ENCODE results near the gene CUL3. TPM values are rescaled to one million over a fixed set of nuclear protein-coding genes. Genes with fewer than 3 reads are reported as not detected.

CUL3 gene
- total RNA-seq, 1 experiment from 2014 or later: 114 TPM

GRCh38 chr2:224577541-224577940 is 7.6 kb downstream of the CUL3 start:
- no peaks in the 10 kb centered on the region for H3K27me3 ChIP-seq (ENCODE audit: insufficient read depth, low read length)
- no peaks in the 10 kb centered on the region for H3K9me3 ChIP-seq (ENCODE audit: control insufficient read depth, low read depth, low read length)
- TF ChIP-seq CTCF (conservative IDR thresholded peaks at IDR 0.05): no peak
- no peak overlapping the region for H2BK5ac ChIP-seq (ENCODE audit: insufficient read length, low read length)
- H2AK5ac ChIP-seq (ENCODE audit: insufficient read length, low read length): no peak overlapping the region
- no peak overlapping the region for H2BK12ac ChIP-seq (ENCODE audit: insufficient read length, low read depth, low read length)
- H3K4me1 Mint-ChIP-seq: peaks cover 62 to 63% of the 10 kb centered on the region in 2 experiments
- no peaks in the 10 kb centered on the region for H3K79me1 ChIP-seq (ENCODE audit: insufficient read depth, low read depth, low read length, poor library complexity, severe bottlenecking)
- no peak overlapping the region for H2BK120ac ChIP-seq (ENCODE audit: low read depth, low read length, poor library complexity, severe bottlenecking)
- H3K18ac ChIP-seq (ENCODE audit: insufficient read length, low read depth, low read length): no peak overlapping the region
- H3K9ac ChIP-seq (ENCODE audit: extremely low read depth, insufficient read length, low read length): no peak overlapping the region
- H2AFZ ChIP-seq (ENCODE audit: low read length): no peak overlapping the region
- no peak overlapping the region for H4K5ac ChIP-seq (ENCODE audit: insufficient read length, low read depth, low read length)
- no CpG with 5 or more reads among the region's 2 CpGs for WGBS (ENCODE audit: extremely low coverage, insufficient read length, low lambda C conversion rate)
- H3T11ph ChIP-seq (ENCODE audit: low read length): no peak overlapping the region
- H3K14ac ChIP-seq (ENCODE audit: insufficient read depth, low read length): no peak overlapping the region
- no peak for DNase-seq
- no peak overlapping the region for H3K56ac ChIP-seq (ENCODE audit: insufficient read length, low read depth, low read length)
- H3K4me2 ChIP-seq (ENCODE audit: insufficient read depth, insufficient read length, low read length): no peak overlapping the region
- peaks cover 8% of the 10 kb centered on the region; the same call in 1 of the 2 replicates for H3K4me1 ChIP-seq (ENCODE audit: insufficient read depth, low read length)
- H3K27ac ChIP-seq (ENCODE audit: insufficient read length, low read depth, low read length): no peak overlapping the region
- H3K36me3 Mint-ChIP-seq (ENCODE audit: insufficient read depth in 1 of 3, low read depth in 3 of 3): peaks cover 2 to 8% (median 6%) of the 10 kb centered on the region in 3 experiments; a peak in 6 of 7 replicates
- peaks cover 37% of the 10 kb centered on the region; the same call in 1 of the 2 replicates for H3K79me2 ChIP-seq (ENCODE audit: insufficient read depth, low read length)
- H4K91ac ChIP-seq (ENCODE audit: insufficient read length, low read depth, low read length): no peak overlapping the region
- H4K8ac ChIP-seq (replicated peaks; ENCODE audit: insufficient read length, low read depth, low read length): no peak overlapping the region
- H3K27me3 Mint-ChIP-seq (ENCODE audit: low read depth): no peaks in the 10 kb centered on the region
- H4K20me1 ChIP-seq (ENCODE audit: control insufficient read depth, insufficient read depth, insufficient read length): no peaks in the 10 kb centered on the region
- no peaks in the 10 kb centered on the region for H3K23me2 ChIP-seq (ENCODE audit: insufficient read length, low read depth, low read length, poor library complexity, severe bottlenecking)
- H2BK20ac ChIP-seq (ENCODE audit: low read depth, low read length, poor library complexity, severe bottlenecking): no peak overlapping the region
- H3K27ac Mint-ChIP-seq: no peak overlapping the region
- no peak overlapping the region for H3K23ac ChIP-seq (ENCODE audit: insufficient read length, low read depth, low read length)
- no peak overlapping the region for H3K4ac ChIP-seq (ENCODE audit: low read depth, low read length)
- no peak overlapping the region for H3K4me3 Mint-ChIP-seq
- no peak overlapping the region for H2BK15ac ChIP-seq (ENCODE audit: low read depth, low read length)
- no peaks in the 10 kb centered on the region for H3K9me3 Mint-ChIP-seq

Data from H9 (cell line).